Panc1 (cell line): ENCODE results near the gene MAN2A2. TPM values are rescaled to one million over a fixed set of nuclear protein-coding genes. Genes with fewer than 3 reads are reported as not detected.

Experiments
- ATAC-seq: fragments of 200-7000 bp; cut with Tn5 transposase; 2 replicates; pipeline ENCODE4 v1.9.1; 2020; ENCODE audit warnings: mild to moderate bottlenecking, moderate library complexity
- BruUV-seq: library from RNA; stranded (reverse); fragments of 400-500 nt; replicated peaks from 2 replicates; lab custom pipeline; 2021; lab: Mats Ljungman, UMichigan
- CTCF ChIA-PET: fragments of 300-600 bp; sonication (Branson Sonifier 250); formaldehyde crosslinking; loops from one replicate; lab custom pipeline; 2022; ENCODE audit warnings: antibody characterized with exemption; lab: Charles Lee
- POLR2A ChIA-PET: fragments of 300-600 bp; sonication (Branson Sonifier 250); formaldehyde crosslinking; loops from one replicate; lab custom pipeline; 2022; ENCODE audit warnings: antibody characterized with exemption; lab: Charles Lee
- DNase-seq: peaks from one replicate; pipeline ENCODE4 v3.0.0-alpha.2; 2010; ENCODE audit warnings: low read depth, low spot score
- H3K27ac ChIP-seq: 2 replicates; pipeline ENCODE4 v1.5.1; 2011; ENCODE audit warnings: mild to moderate bottlenecking, low read length, inconsistent platforms
- H3K27me3 ChIP-seq: fragments of 200-500 bp; sonication (Bioruptor generic); 2 replicates; pipeline ENCODE4 v1.6.0; 2014; ENCODE audit warnings: low read length, inconsistent platforms; ENCODE audit not compliant: control insufficient read depth, insufficient read depth
- H3K36me3 ChIP-seq: fragments of 200-500 bp; sonication (Bioruptor generic); 2 replicates; pipeline ENCODE4 v1.5.1; 2014; ENCODE audit warnings: inconsistent platforms, mild to moderate bottlenecking, low read length, moderate library complexity; ENCODE audit not compliant: control insufficient read depth, insufficient read depth
- H3K4me1 ChIP-seq: 2 replicates; pipeline ENCODE4 v1.5.1; 2011; ENCODE audit warnings: inconsistent platforms, mild to moderate bottlenecking, low read length, moderate library complexity; ENCODE audit not compliant: control insufficient read depth, insufficient read depth
- H3K4me3 ChIP-seq, 2 experiments: 2 replicates each; pipeline ENCODE4 v1.5.1; 2011 to 2012; ENCODE audit warnings: low read depth in 2 of 2, low read length in 2 of 2, mild to moderate bottlenecking in 2 of 2, inconsistent platforms in 1 of 2, moderate library complexity in 1 of 2
- H3K9me3 ChIP-seq: fragments of 200-500 bp; sonication (Bioruptor generic); 2 replicates; pipeline ENCODE4 v1.5.1; 2014; ENCODE audit warnings: low read depth, mild to moderate bottlenecking, inconsistent platforms, low read length, moderate library complexity; ENCODE audit not compliant: control insufficient read depth, insufficient read depth
- CTCF ChIP-seq: fragments of 450-650 bp; IDR thresholded peaks from 2 replicates; pipeline ENCODE4 v1.5.1; 2017; ENCODE audit warnings: mild to moderate bottlenecking
- POLR2AphosphoS5 ChIP-seq: IDR thresholded peaks from 2 replicates; pipeline ENCODE4 v1.6.1; 2012; ENCODE audit warnings: mild to moderate bottlenecking, low read depth, low read length, moderate library complexity
- REST ChIP-seq, 2 experiments: IDR thresholded peaks; 2 replicates each; pipeline ENCODE4 v1.6.1; 2011 to 2012; ENCODE audit warnings: low read depth in 2 of 2, control low read depth in 1 of 2, low read length in 1 of 2, mild to moderate bottlenecking in 1 of 2, moderate library complexity in 1 of 2; ENCODE audit not compliant: insufficient read depth in 1 of 2
- SIN3A ChIP-seq: IDR thresholded peaks from 2 replicates; pipeline ENCODE4 v1.6.1; 2012; ENCODE audit warnings: low read depth, mild to moderate bottlenecking, low read length, moderate library complexity, borderline replicate concordance; ENCODE audit not compliant: insufficient read depth
- TCF7L2 ChIP-seq: IDR thresholded peaks from 2 replicates; pipeline ENCODE4 v1.6.1; 2011; ENCODE audit warnings: mild to moderate bottlenecking, low read depth, low read length, inconsistent platforms
- in situ Hi-C: cut with HindIII; loops from 2 replicates; pipeline ENCODE4 v1.10.0; 2016; ENCODE audit warnings: low sequenced_read_pairs, low pct_unique_long_range_greater_than_20kb
- intact Hi-C: fragments of 100-400 bp; cut with micrococcal nuclease; formaldehyde crosslinking; loops from one replicate; pipeline ENCODE4 v1.10.0; 2022; ENCODE audit not compliant: unreplicated experiment
- total RNA-seq: library from RNA; stranded (reverse); gene quantifications from one replicate; pipeline ENCODE4 v1.2.1, GENCODE V29; 2021; ENCODE audit not compliant: unreplicated experiment

MAN2A2 gene
- total RNA-seq, 1 experiment from 2014 or later: 77.2 TPM

- Histone ChIP-seq H3K9me3 (no peaks in the 10 kb centered on the region), H3K4me1 (no peaks in the 10 kb centered on the region), H3K27ac (no peak overlapping the region), H3K4me3 (no peak overlapping the region), H3K36me3 (peaks cover 2% of the 10 kb centered on the region; the same call in 1 of the 2 replicates), H3K27me3 (no peaks in the 10 kb centered on the region)
- no TSS peak for BruUV-seq
- TF ChIP-seq REST (IDR thresholded peaks at IDR 0.05; ENCODE audit: insufficient read depth in 1 of 2, low read depth in 2 of 2, low read length in 1 of 2): no peak
- TF ChIP-seq SIN3A: no peak
- TF ChIP-seq TCF7L2: no peak
- TF ChIP-seq POLR2AphosphoS5: no peak
- TF ChIP-seq CTCF: no peak
- no peak for ATAC-seq
- CTCF ChIA-PET: interaction anchor here (0.5 kb wide), 1 partner anchor 14 kb away, joined by 4 read pairs; no protein-coding TSS in a partner anchor
- intact Hi-C loops (no loop called here), in situ Hi-C loops (no loop called here)
- POLR2A ChIA-PET: no interaction called here
- DNase-seq: no peak
These were observed 19.6 kb upstream of the MAN2A2 start for GRCh38 chr15:90883526-90883975.

- intact Hi-C loops: no loop called here
- H3K36me3 ChIP-seq: no peaks in the 10 kb centered on the region
- BruUV-seq: no TSS peak
- H3K9me3 ChIP-seq: no peaks in the 10 kb centered on the region
- no peaks in the 10 kb centered on the region for H3K27me3 ChIP-seq
- ChIA-PET POLR2A (no interaction called here), CTCF (interaction anchor here (0.5 kb wide), 2 partner anchors 13 to 49 kb away, joined by 3 to 4 read pairs; no protein-coding TSS in a partner anchor)
- no peaks in the 10 kb centered on the region for H3K4me1 ChIP-seq
- no peak within 1 kb of the TSS for H3K4me3 ChIP-seq
- H3K27ac ChIP-seq: no peak within 1 kb of the TSS
- in situ Hi-C loops: no loop called here
- ATAC-seq (no peak), DNase-seq (no peak)
- TF ChIP-seq SIN3A (no peak), TCF7L2 (no peak), POLR2AphosphoS5 (no peak), CTCF (no peak), REST (IDR thresholded peaks at IDR 0.05; ENCODE audit: insufficient read depth in 1 of 2, low read depth in 2 of 2, low read length in 1 of 2) (no peak)
These were observed 19.0 kb upstream of the MAN2A2 start, which contains the start of gene FES for GRCh38 chr15:90883976-90884718. Gene FES (plus strand): TSS chr15:90884504. CDS start chr15:90885046, 542 bp downstream.
